CD14-positive monocyte (primary cell): ENCODE data around the gene DPYD. TPM values are rescaled to one million over a fixed set of nuclear protein-coding genes. Genes with fewer than 3 reads are reported as not detected.

Experiments used
- DNase-seq, 3 donors: peaks; one replicate each; pipeline ENCODE4 v3.0.0-alpha.2; 2011 to 2022
- H2AFZ ChIP-seq: 2 replicates; pipeline ENCODE4 v1.6.0; 2012; ENCODE audit warnings: mild to moderate bottlenecking, low read depth, low read length, inconsistent platforms; ENCODE audit not compliant: insufficient read depth, poor library complexity, severe bottlenecking
- H3K27ac ChIP-seq, 2 donors: 1 replicate in 1 of 2; 2 replicates in 1 of 2; pipeline ENCODE4 v1.5.1; 2012 to 2013; ENCODE audit warnings: low read length in 2 of 2, control low read depth in 1 of 2, inconsistent platforms in 1 of 2, low read depth in 1 of 2, mild to moderate bottlenecking in 1 of 2
- H3K27me3 ChIP-seq, 2 donors: one replicate each; pipeline versions ENCODE4 v1.6.0 to v1.6.1; 2011 to 2013; ENCODE audit warnings: low read length in 2 of 2; ENCODE audit not compliant: control insufficient read depth in 2 of 2, insufficient read depth in 2 of 2
- H3K36me3 ChIP-seq, 2 donors: replicated peaks in 1 of 2; 1 replicate in 1 of 2; 2 replicates in 1 of 2; pipeline versions ENCODE4 v1.5.1 to v1.6.1; 2012 to 2013; ENCODE audit warnings: low read length in 2 of 2, control low read depth in 1 of 2, inconsistent platforms in 1 of 2, mild to moderate bottlenecking in 1 of 2; ENCODE audit not compliant: insufficient read depth in 2 of 2, control insufficient read depth in 1 of 2
- H3K4me1 ChIP-seq, 2 donors: 1 replicate in 1 of 2; 2 replicates in 1 of 2; pipeline versions ENCODE4 v1.5.1 to v1.6.1; 2012 to 2013; ENCODE audit warnings: low read length in 2 of 2, control low read depth in 1 of 2, inconsistent platforms in 1 of 2, mild to moderate bottlenecking in 1 of 2, moderate library complexity in 1 of 2; ENCODE audit not compliant: insufficient read depth in 2 of 2, control insufficient read depth in 1 of 2
- H3K4me2 ChIP-seq: replicated peaks from 2 replicates; pipeline ENCODE3; 2012; ENCODE audit warnings: low read length, moderate library complexity, mild to moderate bottlenecking; ENCODE audit not compliant: poor library complexity, severe bottlenecking; ENCODE audit errors: extremely low read depth
- H3K4me3 ChIP-seq, 3 experiments: fragments of 200-600 bp in 1 of 3; sonication (generic) in 1 of 3; replicated peaks in 1 of 3; 1 replicate in 2 of 3; 2 replicates in 1 of 3; pipeline ENCODE4 v1.5.1; 2011 to 2013; ENCODE audit warnings: low read length in 3 of 3, mild to moderate bottlenecking in 3 of 3, control low read depth in 2 of 3, low read depth in 2 of 3, inconsistent platforms in 1 of 3, moderate library complexity in 1 of 3
- H3K79me2 ChIP-seq: 2 replicates; pipeline ENCODE4 v1.6.0; 2012; ENCODE audit warnings: mild to moderate bottlenecking, control low read depth, inconsistent platforms, low read length, moderate library complexity; ENCODE audit not compliant: insufficient read depth
- H3K9ac ChIP-seq: 2 replicates; pipeline ENCODE4 v1.6.0; 2017; ENCODE audit warnings: low read length, mild to moderate bottlenecking; ENCODE audit not compliant: insufficient read depth, poor library complexity, severe bottlenecking
- H3K9me3 ChIP-seq, 2 donors: replicated peaks in 1 of 2; 1 replicate in 1 of 2; 2 replicates in 1 of 2; pipeline versions ENCODE4 v1.5.1 to v1.6.1; 2012 to 2013; ENCODE audit warnings: low read length in 2 of 2, control low read depth in 1 of 2; ENCODE audit not compliant: control insufficient read depth in 1 of 2, insufficient read depth in 1 of 2
- H4K20me1 ChIP-seq: 2 replicates; pipeline ENCODE4 v1.6.0; 2012; ENCODE audit warnings: mild to moderate bottlenecking, low read length, control low read depth, moderate library complexity; ENCODE audit not compliant: insufficient read depth
- H3K27ac Mint-ChIP-seq, 7 donors: one replicate each; pipeline ENCODE4 v1.8.0; 2020; ENCODE audit warnings: mild to moderate bottlenecking in 7 of 7, mixed read lengths in 7 of 7, moderate library complexity in 6 of 7, inconsistent platforms in 2 of 7
- H3K27me3 Mint-ChIP-seq, 3 donors: one replicate each; pipeline ENCODE4 v1.8.0; 2021 to 2022; ENCODE audit warnings: low read depth in 3 of 3, mild to moderate bottlenecking in 3 of 3, mixed read lengths in 3 of 3, moderate library complexity in 3 of 3, inconsistent platforms in 1 of 3
- H3K36me3 Mint-ChIP-seq, 2 donors: one replicate each; pipeline ENCODE4 v1.8.0; 2020; ENCODE audit warnings: mixed read lengths in 2 of 2, inconsistent platforms in 1 of 2, mild to moderate bottlenecking in 1 of 2
- H3K4me1 Mint-ChIP-seq: one replicate; pipeline ENCODE4 v1.8.0; 2020; ENCODE audit warnings: mild to moderate bottlenecking, mixed read lengths
- H3K4me3 Mint-ChIP-seq, 2 donors: one replicate each; pipeline ENCODE4 v1.8.0; 2020; ENCODE audit warnings: mild to moderate bottlenecking in 2 of 2, mixed read lengths in 2 of 2, moderate library complexity in 1 of 2
- H3K9me3 Mint-ChIP-seq, 7 donors: one replicate each; pipeline ENCODE4 v1.8.0; 2020 to 2022; ENCODE audit warnings: mixed read lengths in 7 of 7, mild to moderate bottlenecking in 6 of 7, moderate library complexity in 6 of 7, inconsistent platforms in 2 of 7
- WGBS: methylation state at CpG from one replicate; pipeline ENCODE4 v1.1.5; 2013; ENCODE audit warnings: missing lambda C conversion rate; ENCODE audit not compliant: insufficient coverage; 5-methylcytosine and 5-hydroxymethylcytosine counted together
- intact Hi-C, 2 donors: fragments of 100-400 bp; cut with micrococcal nuclease; formaldehyde crosslinking; loops; one replicate each; pipeline versions ENCODE4 v1.15.0 to v1.15.1; 2023
- polyA plus RNA-seq, 3 donors: library from polyadenylated mRNA; depleted of rRNA in 1 of 3; unstranded in 2 of 3; stranded (reverse) in 1 of 3; fragments of 300-500 nt in 2 of 3; fragments of >200 nt in 1 of 3; fragmentation: Illumina TruSeq in 2 of 3; gene quantifications; 1 replicate in 2 of 3; 2 replicates in 1 of 3; pipeline ENCODE4 v1.2.3, GENCODE V29; 2012 to 2021
- TF ChIP-seq, protein P1 (sequence below): fragments of 200-600 bp; IDR thresholded peaks from one replicate; pipeline ENCODE4 v1.8.0; 2022; ENCODE audit warnings: antibody characterized with exemption, mild to moderate bottlenecking

DPYD gene
- polyA plus RNA-seq, 3 donors, result 87.6 to 171 (median 144) TPM

- Mint-ChIP-seq H3K9me3 (no peaks in the 10 kb centered on the region), H3K36me3 (peaks cover 40 to 45% of the 10 kb centered on the region in 2 donors), H3K4me1 (no peaks in the 10 kb centered on the region), H3K4me3 (no peak overlapping the region), H3K27me3 (no peaks in the 10 kb centered on the region), H3K27ac (no peak overlapping the region)
- no peaks in the 10 kb centered on the region for H3K9me3 ChIP-seq
- TF ChIP-seq, protein P1, sequence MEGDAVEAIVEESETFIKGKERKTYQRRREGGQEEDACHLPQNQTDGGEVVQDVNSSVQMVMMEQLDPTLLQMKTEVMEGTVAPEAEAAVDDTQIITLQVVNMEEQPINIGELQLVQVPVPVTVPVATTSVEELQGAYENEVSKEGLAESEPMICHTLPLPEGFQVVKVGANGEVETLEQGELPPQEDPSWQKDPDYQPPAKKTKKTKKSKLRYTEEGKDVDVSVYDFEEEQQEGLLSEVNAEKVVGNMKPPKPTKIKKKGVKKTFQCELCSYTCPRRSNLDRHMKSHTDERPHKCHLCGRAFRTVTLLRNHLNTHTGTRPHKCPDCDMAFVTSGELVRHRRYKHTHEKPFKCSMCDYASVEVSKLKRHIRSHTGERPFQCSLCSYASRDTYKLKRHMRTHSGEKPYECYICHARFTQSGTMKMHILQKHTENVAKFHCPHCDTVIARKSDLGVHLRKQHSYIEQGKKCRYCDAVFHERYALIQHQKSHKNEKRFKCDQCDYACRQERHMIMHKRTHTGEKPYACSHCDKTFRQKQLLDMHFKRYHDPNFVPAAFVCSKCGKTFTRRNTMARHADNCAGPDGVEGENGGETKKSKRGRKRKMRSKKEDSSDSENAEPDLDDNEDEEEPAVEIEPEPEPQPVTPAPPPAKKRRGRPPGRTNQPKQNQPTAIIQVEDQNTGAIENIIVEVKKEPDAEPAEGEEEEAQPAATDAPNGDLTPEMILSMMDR, result no peak
- no peak for DNase-seq
- no peaks in the 10 kb centered on the region for H3K27me3 ChIP-seq
- peaks cover 35 to 59% of the 10 kb centered on the region in 2 donors for H3K36me3 ChIP-seq
- no peak overlapping the region for H3K9ac ChIP-seq
- peaks cover 41% of the 10 kb centered on the region for H4K20me1 ChIP-seq
- no CpG with 5 or more reads among the region's 2 CpGs for WGBS
- no peaks in the 10 kb centered on the region for H3K4me1 ChIP-seq
- no peak overlapping the region for H3K4me2 ChIP-seq
- H3K27ac ChIP-seq, result no peak overlapping the region
- no peak overlapping the region for H2AFZ ChIP-seq
- H3K4me3 ChIP-seq, result no peak overlapping the region
- intact Hi-C loops, result no loop called here
- no peaks in the 10 kb centered on the region for H3K79me2 ChIP-seq
Observed at GRCh38 chr1:97307151-97307550, 613.7 kb downstream of the DPYD start.

DNA sequence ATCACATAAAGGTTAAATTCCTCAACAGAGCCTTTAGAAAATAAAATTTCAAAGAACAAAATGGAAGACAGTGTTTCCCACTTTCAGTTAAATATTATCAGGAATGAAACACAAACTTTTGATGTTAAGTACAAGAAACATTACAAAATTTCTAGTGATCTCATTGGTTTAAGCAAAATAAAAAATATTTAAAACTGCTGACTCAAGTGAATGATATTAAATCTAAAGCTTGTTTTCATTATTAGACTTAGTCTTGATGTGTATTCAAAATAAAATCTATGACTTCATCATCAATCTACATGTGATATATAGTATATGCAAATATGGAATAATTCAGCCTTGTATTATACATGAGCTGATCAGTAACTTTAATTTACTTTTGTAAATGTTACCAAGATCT is 614.3 kb downstream of the DPYD start:
- Mint-ChIP-seq H3K36me3 (peaks cover 44 to 50% of the 10 kb centered on the region in 2 donors), H3K27ac (no peak overlapping the region)
- H3K4me2 ChIP-seq, result no peak overlapping the region

More for the DNA sequence above, 614.3 kb downstream of the DPYD start:
- H3K4me3 ChIP-seq, result no peak overlapping the region
- Mint-ChIP-seq H3K9me3 (no peaks in the 10 kb centered on the region), H3K27me3 (no peaks in the 10 kb centered on the region), H3K4me3 (no peak overlapping the region), H3K4me1 (no peaks in the 10 kb centered on the region)
- no peak for DNase-seq
- no peak overlapping the region for H3K9ac ChIP-seq
- no peaks in the 10 kb centered on the region for H3K27me3 ChIP-seq
- H3K79me2 ChIP-seq, result no peaks in the 10 kb centered on the region
- peaks cover 34% of the 10 kb centered on the region for H4K20me1 ChIP-seq
- H2AFZ ChIP-seq, result no peak overlapping the region
- peaks cover 35 to 66% of the 10 kb centered on the region in 2 donors for H3K36me3 ChIP-seq
- intact Hi-C loops, result no loop called here
- TF ChIP-seq, protein P1, result no peak
- H3K4me1 ChIP-seq, result no peaks in the 10 kb centered on the region
- no peak overlapping the region for H3K27ac ChIP-seq
- no peaks in the 10 kb centered on the region for H3K9me3 ChIP-seq
